Panc1 (cell line): ENCODE data around the gene TET3.

ENCODE experiments used
- TF ChIP-seq, protein P1 (sequence below): fragments of 450-650 bp; IDR thresholded peaks from 2 replicates; pipeline ENCODE4 v1.5.1; 2017; ENCODE audit warnings: mild to moderate bottlenecking
- TF ChIP-seq, protein P2 (sequence below), 2 experiments: IDR thresholded peaks; 2 replicates each; pipeline ENCODE4 v1.6.1; 2011 to 2012; ENCODE audit warnings: low read depth in 2 of 2, control low read depth in 1 of 2, low read length in 1 of 2, mild to moderate bottlenecking in 1 of 2, moderate library complexity in 1 of 2; ENCODE audit not compliant: insufficient read depth in 1 of 2

- TF ChIP-seq, protein P1, sequence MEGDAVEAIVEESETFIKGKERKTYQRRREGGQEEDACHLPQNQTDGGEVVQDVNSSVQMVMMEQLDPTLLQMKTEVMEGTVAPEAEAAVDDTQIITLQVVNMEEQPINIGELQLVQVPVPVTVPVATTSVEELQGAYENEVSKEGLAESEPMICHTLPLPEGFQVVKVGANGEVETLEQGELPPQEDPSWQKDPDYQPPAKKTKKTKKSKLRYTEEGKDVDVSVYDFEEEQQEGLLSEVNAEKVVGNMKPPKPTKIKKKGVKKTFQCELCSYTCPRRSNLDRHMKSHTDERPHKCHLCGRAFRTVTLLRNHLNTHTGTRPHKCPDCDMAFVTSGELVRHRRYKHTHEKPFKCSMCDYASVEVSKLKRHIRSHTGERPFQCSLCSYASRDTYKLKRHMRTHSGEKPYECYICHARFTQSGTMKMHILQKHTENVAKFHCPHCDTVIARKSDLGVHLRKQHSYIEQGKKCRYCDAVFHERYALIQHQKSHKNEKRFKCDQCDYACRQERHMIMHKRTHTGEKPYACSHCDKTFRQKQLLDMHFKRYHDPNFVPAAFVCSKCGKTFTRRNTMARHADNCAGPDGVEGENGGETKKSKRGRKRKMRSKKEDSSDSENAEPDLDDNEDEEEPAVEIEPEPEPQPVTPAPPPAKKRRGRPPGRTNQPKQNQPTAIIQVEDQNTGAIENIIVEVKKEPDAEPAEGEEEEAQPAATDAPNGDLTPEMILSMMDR = no peak
- TF ChIP-seq, protein P2, sequence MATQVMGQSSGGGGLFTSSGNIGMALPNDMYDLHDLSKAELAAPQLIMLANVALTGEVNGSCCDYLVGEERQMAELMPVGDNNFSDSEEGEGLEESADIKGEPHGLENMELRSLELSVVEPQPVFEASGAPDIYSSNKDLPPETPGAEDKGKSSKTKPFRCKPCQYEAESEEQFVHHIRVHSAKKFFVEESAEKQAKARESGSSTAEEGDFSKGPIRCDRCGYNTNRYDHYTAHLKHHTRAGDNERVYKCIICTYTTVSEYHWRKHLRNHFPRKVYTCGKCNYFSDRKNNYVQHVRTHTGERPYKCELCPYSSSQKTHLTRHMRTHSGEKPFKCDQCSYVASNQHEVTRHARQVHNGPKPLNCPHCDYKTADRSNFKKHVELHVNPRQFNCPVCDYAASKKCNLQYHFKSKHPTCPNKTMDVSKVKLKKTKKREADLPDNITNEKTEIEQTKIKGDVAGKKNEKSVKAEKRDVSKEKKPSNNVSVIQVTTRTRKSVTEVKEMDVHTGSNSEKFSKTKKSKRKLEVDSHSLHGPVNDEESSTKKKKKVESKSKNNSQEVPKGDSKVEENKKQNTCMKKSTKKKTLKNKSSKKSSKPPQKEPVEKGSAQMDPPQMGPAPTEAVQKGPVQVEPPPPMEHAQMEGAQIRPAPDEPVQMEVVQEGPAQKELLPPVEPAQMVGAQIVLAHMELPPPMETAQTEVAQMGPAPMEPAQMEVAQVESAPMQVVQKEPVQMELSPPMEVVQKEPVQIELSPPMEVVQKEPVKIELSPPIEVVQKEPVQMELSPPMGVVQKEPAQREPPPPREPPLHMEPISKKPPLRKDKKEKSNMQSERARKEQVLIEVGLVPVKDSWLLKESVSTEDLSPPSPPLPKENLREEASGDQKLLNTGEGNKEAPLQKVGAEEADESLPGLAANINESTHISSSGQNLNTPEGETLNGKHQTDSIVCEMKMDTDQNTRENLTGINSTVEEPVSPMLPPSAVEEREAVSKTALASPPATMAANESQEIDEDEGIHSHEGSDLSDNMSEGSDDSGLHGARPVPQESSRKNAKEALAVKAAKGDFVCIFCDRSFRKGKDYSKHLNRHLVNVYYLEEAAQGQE (IDR thresholded peaks at IDR 0.05; ENCODE audit: insufficient read depth in 1 of 2, low read depth in 2 of 2, low read length in 1 of 2) = no peak
These were observed 31.9 kb upstream of the TET3 start for GRCh38 chr2:73952499-73953446.
